Raji (cell line): ENCODE measurements around the gene PSD2.

ENCODE experiments used
- POLR2A ChIP-seq: IDR thresholded peaks from 2 replicates; pipeline ENCODE4 v1.6.1; 2011; ENCODE audit warnings: low read depth, low read length, control low read depth; ENCODE audit not compliant: insufficient read depth

PSD2 gene

GRCh38 chr5:139812836-139813805 is 17.5 kb downstream of the PSD2 start:
- no peak for TF ChIP-seq POLR2A

GRCh38 chr5:139814191-139814601 is 18.6 kb downstream of the PSD2 start:
- no peak for TF ChIP-seq POLR2A

GRCh38 chr5:139814704-139815280 is 19.2 kb downstream of the PSD2 start:
- no peak for TF ChIP-seq POLR2A

GRCh38 chr5:139816566-139816965 is 21.0 kb downstream of the PSD2 start:
- TF ChIP-seq POLR2A = no peak

GRCh38 chr5:139817362-139817761 is 21.8 kb downstream of the PSD2 start:
- TF ChIP-seq POLR2A = no peak

GRCh38 chr5:139817970-139818369 is 22.4 kb downstream of the PSD2 start:
- TF ChIP-seq POLR2A = no peak

GRCh38 chr5:139820130-139820529 is 24.5 kb downstream of the PSD2 start:
- TF ChIP-seq POLR2A = no peak

GRCh38 chr5:139820606-139821005 is 25.0 kb downstream of the PSD2 start:
- TF ChIP-seq POLR2A = no peak

- no peak for TF ChIP-seq POLR2A
Measured at GRCh38 chr5:139821806-139822552, 26.4 kb downstream of the PSD2 start.

GRCh38 chr5:139822553-139823425 is 27.2 kb downstream of the PSD2 start:
- TF ChIP-seq POLR2A = no peak

GRCh38 chr5:139823757-139824355 is 28.2 kb downstream of the PSD2 start:
- TF ChIP-seq POLR2A = no peak

- TF ChIP-seq POLR2A = no peak
Measured at GRCh38 chr5:139825690-139826089, 30.1 kb downstream of the PSD2 start.

GRCh38 chr5:139828207-139828895 is 32.7 kb downstream of the PSD2 start:
- TF ChIP-seq POLR2A = no peak

- no peak for TF ChIP-seq POLR2A
Measured at GRCh38 chr5:139829471-139829870, 33.9 kb downstream of the PSD2 start.

- no peak for TF ChIP-seq POLR2A
Measured at GRCh38 chr5:139831624-139832023, 36.0 kb downstream of the PSD2 start.
